ENCODE measurements around the gene DUS1L.

GRCh38 chr17:82097919-82098168 is 32.2 kb upstream of the DUS1L start:
- TF ChIP-seq CTCF (IDR thresholded peaks at IDR 0.05 in 2 of 3, conservative IDR thresholded peaks at IDR 0.05 in 1 of 3; ENCODE audit: borderline replicate concordance in 1 of 3, insufficient read depth in 1 of 3, low read depth in 2 of 3, low read length in 2 of 3) (no peak), POLR2AphosphoS5 (IDR thresholded peaks at IDR 0.05; ENCODE audit: low read depth, low read length) (no peak)
